NK-92 treated with Interleukin-12 subunit alpha and Interleukin-12 subunit beta, amount 100 ng/mL, for 24 hours (cell line): ENCODE data around the gene NRP2.

Experiments
- DNase-seq: peaks from one replicate; lab custom pipeline; 2025; lab: John Stamatoyannopoulos, UW

The NRP2 gene

GRCh38 chr2:205706769-205707381, 24.6 kb downstream of the NRP2 start:
- DNase-seq: no peak

DNA sequence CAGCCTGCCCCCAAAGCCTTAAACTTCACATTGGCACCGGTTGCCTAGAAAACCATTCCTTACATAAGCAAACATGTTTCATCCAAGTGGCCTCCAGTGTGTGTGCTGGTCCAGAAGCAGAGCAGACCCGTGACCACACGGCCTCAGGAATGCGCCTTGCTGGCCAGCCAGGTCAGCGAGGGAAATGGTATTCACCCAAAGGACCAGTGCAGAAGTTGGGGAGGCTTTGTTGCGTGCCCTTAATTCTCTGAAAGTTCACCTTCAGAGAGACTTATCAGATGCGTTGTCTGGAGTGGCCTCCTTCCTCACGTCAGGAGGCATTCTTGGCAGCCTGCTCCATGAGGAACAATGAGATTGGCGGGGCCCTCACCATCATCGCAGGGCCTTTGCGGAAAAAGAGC, 25.9 kb downstream of the NRP2 start:
- DNase-seq: no peak

GRCh38 chr2:205709319-205709718, 27.0 kb downstream of the NRP2 start:
- no peak for DNase-seq

GRCh38 chr2:205712508-205712907, 30.2 kb downstream of the NRP2 start:
- no peak for DNase-seq

GRCh38 chr2:205713086-205713485, 30.8 kb downstream of the NRP2 start:
- DNase-seq: no peak

GRCh38 chr2:205714058-205714776, 31.9 kb downstream of the NRP2 start:
- DNase-seq: no peak

- no peak for DNase-seq
These were observed 32.8 kb downstream of the NRP2 start for GRCh38 chr2:205714789-205715720.

DNA sequence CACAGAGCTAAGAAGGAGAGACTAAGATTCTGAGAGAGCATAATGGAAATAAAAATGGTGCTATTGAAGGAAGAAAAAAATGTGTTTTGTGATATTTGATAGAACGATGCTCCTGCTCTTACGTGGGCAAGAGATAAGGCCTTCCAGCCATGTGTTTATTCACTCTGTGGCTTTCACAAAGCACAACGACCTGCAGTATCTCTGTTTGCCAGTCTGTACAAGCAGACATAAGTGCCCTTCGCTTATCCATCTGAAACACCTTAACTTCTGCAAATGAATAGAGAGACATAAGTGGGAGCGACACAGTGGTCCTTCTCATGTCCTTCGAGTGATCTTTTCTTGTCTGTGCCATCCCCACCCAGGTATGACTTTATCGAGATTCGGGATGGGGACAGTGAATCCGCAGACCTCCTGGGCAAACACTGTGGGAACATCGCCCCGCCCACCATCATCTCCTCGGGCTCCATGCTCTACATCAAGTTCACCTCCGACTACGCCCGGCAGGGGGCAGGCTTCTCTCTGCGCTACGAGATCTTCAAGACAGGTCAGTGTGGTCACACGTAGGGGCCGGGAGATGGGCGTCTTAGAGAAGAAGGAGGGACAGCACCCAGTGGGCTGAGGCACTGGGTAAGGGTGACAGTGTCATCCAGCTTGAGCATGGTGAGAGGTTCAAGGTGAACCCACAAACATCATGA, 33.7 kb downstream of the NRP2 start:
- DNase-seq: no peak

GRCh38 chr2:205717175-205717846, 35.0 kb downstream of the NRP2 start:
- no peak for DNase-seq

DNA sequence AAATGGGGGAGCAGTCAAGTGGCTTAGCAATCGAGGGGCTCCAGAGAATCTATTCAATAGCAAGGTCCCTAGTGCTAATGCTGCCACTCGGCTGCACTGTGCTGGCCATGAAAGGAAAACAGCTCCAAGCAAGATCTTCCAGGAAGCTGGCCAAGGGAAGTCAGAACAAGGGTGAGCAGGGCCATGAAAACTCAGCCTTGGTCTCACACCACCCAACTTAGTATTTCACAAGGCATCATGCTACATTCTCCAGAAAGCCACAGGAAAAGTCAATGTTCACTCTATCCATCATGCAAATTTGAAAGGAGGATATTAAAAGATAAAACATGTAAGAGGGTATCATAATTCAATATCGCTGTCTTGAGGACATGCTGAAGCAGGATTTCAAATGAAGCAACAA, 35.7 kb downstream of the NRP2 start:
- no peak for DNase-seq

GRCh38 chr2:205719847-205720246, 37.5 kb downstream of the NRP2 start:
- no peak for DNase-seq

DNA sequence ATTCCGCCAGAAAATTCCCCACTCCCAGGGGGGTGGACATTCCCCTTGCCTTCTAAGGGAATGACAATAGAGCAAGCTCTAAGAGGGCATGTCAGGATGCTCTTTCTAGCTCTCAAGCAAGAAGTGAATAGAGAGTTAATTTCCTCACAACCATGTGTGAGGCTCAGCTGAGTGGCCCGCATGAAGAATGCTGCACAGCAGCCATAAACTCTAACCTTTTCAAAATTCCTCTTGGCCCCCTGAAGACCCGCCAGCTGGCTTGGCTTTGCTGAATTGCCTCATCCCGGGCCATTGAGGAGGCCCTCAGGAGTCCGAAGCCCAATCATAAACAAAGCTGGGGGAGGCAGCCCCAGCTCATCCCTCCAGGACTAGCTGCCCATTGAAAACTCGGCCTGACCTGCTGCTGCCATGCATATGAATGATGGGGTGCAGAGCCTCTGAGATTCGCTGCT, 38.2 kb downstream of the NRP2 start:
- DNase-seq: no peak

DNA sequence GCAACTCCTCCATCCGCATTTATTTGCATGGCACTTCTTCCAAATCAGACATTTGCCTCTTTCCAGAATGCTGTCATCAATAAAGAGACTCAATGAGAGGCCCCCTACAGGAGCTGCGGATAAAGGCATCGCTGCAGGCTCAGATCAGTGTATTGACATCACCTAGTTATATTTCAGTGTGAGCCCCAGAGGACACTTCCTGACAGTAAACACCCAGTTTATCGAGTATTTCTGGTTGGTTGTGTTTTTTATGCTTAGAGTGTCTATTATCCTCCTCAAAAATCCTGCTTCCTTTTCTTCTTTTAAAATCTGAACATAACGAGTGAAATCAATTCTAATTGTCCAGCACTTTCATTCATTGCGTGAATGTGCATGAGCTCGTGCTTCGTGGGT, 38.8 kb downstream of the NRP2 start:
- no peak for DNase-seq

DNA sequence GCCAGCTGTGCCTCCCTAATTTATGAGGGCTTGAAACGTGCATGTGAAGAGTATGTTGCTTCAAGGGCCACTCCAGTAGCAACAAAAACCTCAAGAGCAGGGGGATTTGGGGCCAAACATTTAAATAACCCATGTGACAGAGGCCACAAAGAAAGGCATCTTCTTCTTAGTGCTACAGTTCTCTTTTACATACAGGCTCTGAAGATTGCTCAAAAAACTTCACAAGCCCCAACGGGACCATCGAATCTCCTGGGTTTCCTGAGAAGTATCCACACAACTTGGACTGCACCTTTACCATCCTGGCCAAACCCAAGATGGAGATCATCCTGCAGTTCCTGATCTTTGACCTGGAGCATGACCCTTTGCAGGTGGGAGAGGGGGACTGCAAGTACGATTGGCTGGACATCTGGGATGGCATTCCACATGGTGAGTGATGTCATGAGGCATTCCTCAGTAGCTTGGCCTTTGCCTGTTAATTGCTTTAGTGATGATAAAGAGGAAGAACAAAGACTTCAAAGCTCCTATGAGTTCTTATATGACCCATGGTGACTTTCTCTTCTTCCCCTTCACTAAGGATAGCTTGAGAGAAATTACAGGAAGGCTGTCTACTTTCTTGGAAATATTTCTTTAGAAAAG, 40.1 kb downstream of the NRP2 start:
- no peak for DNase-seq

DNA sequence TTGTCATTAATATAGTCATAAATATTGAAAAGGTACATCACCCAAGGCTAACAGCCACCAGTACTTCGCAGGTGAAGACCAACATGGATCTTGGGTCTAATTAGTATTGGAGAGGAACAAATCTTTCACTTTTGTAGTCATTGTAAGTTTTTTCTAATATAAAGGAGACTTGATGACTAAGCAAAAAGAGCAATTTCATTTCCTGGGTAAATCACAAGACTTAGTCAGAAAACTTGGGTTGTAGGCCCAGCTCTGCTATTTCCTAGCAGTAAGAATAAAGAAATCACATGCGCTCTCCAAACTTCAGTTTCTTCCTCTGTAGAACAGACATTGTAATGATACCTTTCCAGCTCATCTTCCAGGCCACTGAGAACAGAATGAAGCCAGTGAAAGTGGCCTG, 40.9 kb downstream of the NRP2 start:
- DNase-seq: no peak

DNA sequence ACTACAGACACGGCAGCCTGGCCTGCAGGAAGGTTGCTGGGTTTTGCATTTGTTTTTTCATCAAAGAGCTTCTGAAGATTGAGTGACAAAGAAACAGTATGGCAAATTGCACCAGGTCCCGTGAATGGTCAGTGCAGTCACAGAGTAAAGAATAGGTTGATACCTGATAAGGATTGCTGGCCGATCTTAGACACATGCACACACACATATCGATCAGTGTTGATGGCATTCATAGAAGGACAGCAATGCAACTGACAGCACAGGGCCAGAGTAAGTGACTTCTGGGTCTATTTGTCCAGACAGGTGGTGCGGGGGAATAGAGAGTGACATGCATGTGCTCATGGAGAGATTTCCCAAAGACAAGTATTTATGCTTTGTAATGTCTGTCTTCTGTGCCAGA, 42.8 kb downstream of the NRP2 start:
- DNase-seq: no peak

GRCh38 chr2:205726506-205726905, 44.2 kb downstream of the NRP2 start:
- DNase-seq: no peak

DNA sequence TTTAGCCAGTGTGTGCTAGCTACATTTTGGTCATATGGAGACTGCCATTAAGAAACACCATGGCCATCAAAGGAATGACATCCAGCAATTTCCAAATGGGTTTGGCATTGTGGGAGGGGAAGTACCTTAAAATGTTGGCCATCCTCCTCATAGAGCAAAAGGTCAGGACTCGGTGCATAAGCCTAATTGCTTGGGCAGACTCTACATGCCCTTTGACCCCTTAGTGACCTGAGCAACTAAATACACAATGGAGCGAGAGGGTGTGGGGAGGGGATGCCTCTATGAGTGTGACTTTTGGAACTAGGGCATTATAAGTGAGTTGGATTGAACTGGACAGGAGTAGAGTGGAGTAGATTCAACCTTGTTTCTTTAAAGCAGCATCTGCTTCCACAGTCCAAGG, 44.9 kb downstream of the NRP2 start:
- DNase-seq: no peak

DNA sequence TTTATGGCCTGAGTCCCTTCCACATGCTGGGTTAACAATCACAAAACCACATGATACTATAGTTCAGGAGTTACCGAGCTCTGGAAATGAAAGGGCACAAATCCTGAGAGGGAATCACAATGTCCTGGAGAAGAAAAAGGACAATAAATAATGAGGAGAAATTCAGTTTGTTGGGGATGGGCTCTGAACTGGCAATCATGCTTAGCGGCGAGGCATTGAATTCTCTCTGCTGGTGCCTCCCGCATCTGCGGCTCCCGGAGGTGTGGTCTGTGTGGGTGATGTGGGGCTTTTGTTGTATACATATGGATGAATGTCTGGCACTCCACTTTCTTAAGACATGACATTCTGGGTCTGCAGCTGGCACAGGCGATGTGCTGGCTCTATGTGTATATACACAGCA, 46.1 kb downstream of the NRP2 start:
- no peak for DNase-seq

DNA sequence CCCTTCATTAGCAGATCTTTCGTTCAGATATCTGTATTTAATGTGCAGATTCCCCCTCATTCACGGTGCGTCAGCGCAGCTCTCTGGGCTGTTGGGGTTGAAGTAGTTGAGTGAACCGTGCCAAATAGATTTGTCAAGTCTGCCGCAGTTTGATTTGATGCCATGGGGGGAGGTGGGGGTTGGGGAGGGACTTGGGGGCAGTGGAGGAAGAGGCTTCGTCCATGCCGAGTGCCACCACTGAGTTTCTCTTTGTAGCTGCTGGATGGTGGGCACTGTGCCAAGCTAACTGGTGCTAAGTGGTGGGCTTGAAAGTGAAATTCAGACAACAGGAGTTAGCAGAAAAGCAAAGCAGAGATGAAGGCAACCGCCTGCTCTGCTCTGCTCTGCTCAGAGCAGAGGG, 47.9 kb downstream of the NRP2 start:
- DNase-seq: no peak
